ENCODE results near the gene ACTRT2. TPM values are rescaled to one million over a fixed set of nuclear protein-coding genes. Genes with fewer than 3 reads are reported as not detected.
A peak's percentile ranks its signal among the peaks of the same experiment; 100 is the strongest.

The ACTRT2 gene
- total and polyA plus RNA-seq, 2 experiments from 2014 or later, result not detected

DNA sequence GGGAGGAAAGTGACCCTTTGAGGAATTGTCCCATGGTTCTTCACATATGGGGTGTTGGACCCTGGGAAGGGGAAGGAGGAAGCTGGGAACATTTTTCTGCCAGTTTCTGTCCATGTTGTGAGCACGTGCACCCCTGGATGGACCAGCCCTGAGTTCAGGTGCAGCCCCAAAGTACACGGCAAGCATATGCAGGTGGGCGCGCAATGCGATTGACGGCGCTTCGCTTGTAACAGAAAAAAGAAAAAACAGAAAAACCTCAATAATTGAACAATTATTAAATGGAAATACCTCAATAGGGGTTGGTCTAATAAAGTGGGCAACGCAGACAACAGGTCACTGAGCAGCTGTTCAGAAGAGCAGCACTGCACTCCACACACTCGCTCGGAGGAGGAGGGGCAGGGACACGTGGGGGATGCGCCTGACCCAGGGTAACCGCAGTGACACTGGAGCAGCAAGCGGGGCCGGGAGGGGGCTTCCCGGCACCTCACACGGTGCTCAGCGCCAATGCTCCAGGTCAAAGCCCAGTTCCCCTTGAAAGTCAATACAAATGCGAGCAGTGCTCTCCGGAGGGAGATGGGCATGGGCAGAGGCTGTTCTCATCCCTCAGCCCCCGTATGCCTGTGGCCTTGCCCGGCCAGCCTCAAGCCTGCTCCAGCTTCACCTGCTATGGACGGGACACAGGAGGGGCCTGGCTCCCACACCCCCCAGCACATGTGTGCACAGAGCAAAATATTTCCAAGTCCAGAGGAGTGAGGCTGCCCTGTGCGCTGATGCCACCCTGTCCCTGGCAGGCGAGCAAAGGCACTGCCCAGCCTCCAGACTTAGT lies 6.6 kb upstream of the ACTRT2 start:
- Histone ChIP-seq H3F3A (replicated peaks; ENCODE audit: low read depth) (no peaks in the 10 kb centered on the region), H3K4me3 (no peak overlapping the region), H3K4me1 (ENCODE audit: insufficient read depth) (peaks cover 4% of the 10 kb centered on the region; the same call in 1 of the 2 replicates), H4K20me1 (replicated peaks; ENCODE audit: insufficient read depth) (no peaks in the 10 kb centered on the region), H3K27ac (ENCODE audit: low read depth) (no peak overlapping the region), H3K9me2 (ENCODE audit: insufficient read depth) (no peaks in the 10 kb centered on the region), H3K27me3 (ENCODE audit: insufficient read depth) (no peaks in the 10 kb centered on the region), H3K4me2 (no peak overlapping the region), H3K79me2 (replicated peaks; ENCODE audit: insufficient read depth) (no peaks in the 10 kb centered on the region), H2AFZ (no peak overlapping the region), H3K36me3 (ENCODE audit: insufficient read depth) (no peaks in the 10 kb centered on the region)
- ATAC-seq (peak; percentile 20), DNase-seq (ENCODE audit: low spot score) (no peak)
- Mint-ChIP-seq H3K9me3 (peaks cover 22% of the 10 kb centered on the region), H3K27me3 (ENCODE audit: insufficient read depth, low read depth, poor library complexity) (peaks cover 12% of the 10 kb centered on the region), H3K36me3 (ENCODE audit: low read depth) (no peaks in the 10 kb centered on the region; the same call in 2 of the 3 replicates), H3K4me3 (no peak overlapping the region; the same call in 2 of the 3 replicates), H3K4me1 (peaks cover 17% of the 10 kb centered on the region; the same call in 2 of the 3 replicates), H3K27ac (no peak overlapping the region)
- no peak for TF ChIP-seq JUNB (IDR thresholded peaks at IDR 0.05; ENCODE audit: unreplicated experiment)
- no peak for TF ChIP-seq POLR2AphosphoS5 (IDR thresholded peaks at IDR 0.05; ENCODE audit: low read depth)
- no peak for TF ChIP-seq ZNF331 (CRISPR knock-in tag; IDR thresholded peaks at IDR 0.05; ENCODE audit: low read depth)
- TF ChIP-seq, protein P1, sequence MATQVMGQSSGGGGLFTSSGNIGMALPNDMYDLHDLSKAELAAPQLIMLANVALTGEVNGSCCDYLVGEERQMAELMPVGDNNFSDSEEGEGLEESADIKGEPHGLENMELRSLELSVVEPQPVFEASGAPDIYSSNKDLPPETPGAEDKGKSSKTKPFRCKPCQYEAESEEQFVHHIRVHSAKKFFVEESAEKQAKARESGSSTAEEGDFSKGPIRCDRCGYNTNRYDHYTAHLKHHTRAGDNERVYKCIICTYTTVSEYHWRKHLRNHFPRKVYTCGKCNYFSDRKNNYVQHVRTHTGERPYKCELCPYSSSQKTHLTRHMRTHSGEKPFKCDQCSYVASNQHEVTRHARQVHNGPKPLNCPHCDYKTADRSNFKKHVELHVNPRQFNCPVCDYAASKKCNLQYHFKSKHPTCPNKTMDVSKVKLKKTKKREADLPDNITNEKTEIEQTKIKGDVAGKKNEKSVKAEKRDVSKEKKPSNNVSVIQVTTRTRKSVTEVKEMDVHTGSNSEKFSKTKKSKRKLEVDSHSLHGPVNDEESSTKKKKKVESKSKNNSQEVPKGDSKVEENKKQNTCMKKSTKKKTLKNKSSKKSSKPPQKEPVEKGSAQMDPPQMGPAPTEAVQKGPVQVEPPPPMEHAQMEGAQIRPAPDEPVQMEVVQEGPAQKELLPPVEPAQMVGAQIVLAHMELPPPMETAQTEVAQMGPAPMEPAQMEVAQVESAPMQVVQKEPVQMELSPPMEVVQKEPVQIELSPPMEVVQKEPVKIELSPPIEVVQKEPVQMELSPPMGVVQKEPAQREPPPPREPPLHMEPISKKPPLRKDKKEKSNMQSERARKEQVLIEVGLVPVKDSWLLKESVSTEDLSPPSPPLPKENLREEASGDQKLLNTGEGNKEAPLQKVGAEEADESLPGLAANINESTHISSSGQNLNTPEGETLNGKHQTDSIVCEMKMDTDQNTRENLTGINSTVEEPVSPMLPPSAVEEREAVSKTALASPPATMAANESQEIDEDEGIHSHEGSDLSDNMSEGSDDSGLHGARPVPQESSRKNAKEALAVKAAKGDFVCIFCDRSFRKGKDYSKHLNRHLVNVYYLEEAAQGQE (IDR thresholded peaks at IDR 0.05; ENCODE audit: unreplicated experiment), result no peak
- no peak for TF ChIP-seq EZH2 (IDR thresholded peaks at IDR 0.05; ENCODE audit: low read depth, unreplicated experiment)
- TF ChIP-seq NANOG (IDR thresholded peaks at IDR 0.05; ENCODE audit: borderline replicate concordance), result no peak
- TF ChIP-seq, protein P2, sequence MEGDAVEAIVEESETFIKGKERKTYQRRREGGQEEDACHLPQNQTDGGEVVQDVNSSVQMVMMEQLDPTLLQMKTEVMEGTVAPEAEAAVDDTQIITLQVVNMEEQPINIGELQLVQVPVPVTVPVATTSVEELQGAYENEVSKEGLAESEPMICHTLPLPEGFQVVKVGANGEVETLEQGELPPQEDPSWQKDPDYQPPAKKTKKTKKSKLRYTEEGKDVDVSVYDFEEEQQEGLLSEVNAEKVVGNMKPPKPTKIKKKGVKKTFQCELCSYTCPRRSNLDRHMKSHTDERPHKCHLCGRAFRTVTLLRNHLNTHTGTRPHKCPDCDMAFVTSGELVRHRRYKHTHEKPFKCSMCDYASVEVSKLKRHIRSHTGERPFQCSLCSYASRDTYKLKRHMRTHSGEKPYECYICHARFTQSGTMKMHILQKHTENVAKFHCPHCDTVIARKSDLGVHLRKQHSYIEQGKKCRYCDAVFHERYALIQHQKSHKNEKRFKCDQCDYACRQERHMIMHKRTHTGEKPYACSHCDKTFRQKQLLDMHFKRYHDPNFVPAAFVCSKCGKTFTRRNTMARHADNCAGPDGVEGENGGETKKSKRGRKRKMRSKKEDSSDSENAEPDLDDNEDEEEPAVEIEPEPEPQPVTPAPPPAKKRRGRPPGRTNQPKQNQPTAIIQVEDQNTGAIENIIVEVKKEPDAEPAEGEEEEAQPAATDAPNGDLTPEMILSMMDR (conservative IDR thresholded peaks at IDR 0.05; ENCODE audit: low read depth in 2 of 2), result no peak
- no peak for TF ChIP-seq ZNF114 (CRISPR knock-in tag; IDR thresholded peaks at IDR 0.05)
- TF ChIP-seq EZH2phosphoT487 (IDR thresholded peaks at IDR 0.05; ENCODE audit: unreplicated experiment), result no peak
- TF ChIP-seq, protein P3, sequence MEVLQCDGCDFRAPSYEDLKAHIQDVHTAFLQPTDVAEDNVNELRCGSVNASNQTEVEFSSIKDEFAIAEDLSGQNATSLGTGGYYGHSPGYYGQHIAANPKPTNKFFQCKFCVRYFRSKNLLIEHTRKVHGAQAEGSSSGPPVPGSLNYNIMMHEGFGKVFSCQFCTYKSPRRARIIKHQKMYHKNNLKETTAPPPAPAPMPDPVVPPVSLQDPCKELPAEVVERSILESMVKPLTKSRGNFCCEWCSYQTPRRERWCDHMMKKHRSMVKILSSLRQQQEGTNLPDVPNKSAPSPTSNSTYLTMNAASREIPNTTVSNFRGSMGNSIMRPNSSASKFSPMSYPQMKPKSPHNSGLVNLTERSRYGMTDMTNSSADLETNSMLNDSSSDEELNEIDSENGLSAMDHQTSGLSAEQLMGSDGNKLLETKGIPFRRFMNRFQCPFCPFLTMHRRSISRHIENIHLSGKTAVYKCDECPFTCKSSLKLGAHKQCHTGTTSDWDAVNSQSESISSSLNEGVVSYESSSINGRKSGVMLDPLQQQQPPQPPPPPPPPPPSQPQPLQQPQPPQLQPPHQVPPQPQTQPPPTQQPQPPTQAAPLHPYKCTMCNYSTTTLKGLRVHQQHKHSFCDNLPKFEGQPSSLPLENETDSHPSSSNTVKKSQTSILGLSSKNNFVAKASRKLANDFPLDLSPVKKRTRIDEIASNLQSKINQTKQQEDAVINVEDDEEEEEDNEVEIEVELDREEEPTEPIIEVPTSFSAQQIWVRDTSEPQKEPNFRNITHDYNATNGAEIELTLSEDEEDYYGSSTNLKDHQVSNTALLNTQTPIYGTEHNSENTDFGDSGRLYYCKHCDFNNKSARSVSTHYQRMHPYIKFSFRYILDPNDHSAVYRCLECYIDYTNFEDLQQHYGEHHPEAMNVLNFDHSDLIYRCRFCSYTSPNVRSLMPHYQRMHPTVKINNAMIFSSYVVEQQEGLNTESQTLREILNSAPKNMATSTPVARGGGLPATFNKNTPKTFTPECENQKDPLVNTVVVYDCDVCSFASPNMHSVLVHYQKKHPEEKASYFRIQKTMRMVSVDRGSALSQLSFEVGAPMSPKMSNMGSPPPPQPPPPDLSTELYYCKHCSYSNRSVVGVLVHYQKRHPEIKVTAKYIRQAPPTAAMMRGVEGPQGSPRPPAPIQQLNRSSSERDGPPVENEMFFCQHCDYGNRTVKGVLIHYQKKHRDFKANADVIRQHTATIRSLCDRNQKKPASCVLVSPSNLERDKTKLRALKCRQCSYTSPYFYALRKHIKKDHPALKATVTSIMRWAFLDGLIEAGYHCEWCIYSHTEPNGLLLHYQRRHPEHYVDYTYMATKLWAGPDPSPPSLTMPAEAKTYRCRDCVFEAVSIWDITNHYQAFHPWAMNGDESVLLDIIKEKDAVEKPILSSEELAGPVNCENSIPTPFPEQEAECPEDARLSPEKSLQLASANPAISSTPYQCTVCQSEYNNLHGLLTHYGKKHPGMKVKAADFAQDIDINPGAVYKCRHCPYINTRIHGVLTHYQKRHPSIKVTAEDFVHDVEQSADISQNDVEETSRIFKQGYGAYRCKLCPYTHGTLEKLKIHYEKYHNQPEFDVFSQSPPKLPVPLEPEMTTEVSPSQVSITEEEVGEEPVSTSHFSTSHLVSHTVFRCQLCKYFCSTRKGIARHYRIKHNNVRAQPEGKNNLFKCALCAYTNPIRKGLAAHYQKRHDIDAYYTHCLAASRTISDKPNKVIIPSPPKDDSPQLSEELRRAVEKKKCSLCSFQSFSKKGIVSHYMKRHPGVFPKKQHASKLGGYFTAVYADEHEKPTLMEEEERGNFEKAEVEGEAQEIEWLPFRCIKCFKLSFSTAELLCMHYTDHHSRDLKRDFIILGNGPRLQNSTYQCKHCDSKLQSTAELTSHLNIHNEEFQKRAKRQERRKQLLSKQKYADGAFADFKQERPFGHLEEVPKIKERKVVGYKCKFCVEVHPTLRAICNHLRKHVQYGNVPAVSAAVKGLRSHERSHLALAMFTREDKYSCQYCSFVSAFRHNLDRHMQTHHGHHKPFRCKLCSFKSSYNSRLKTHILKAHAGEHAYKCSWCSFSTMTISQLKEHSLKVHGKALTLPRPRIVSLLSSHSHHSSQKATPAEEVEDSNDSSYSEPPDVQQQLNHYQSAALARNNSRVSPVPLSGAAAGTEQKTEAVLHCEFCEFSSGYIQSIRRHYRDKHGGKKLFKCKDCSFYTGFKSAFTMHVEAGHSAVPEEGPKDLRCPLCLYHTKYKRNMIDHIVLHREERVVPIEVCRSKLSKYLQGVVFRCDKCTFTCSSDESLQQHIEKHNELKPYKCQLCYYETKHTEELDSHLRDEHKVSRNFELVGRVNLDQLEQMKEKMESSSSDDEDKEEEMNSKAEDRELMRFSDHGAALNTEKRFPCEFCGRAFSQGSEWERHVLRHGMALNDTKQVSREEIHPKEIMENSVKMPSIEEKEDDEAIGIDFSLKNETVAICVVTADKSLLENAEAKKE (CRISPR knock-in tag; IDR thresholded peaks at IDR 0.05), result no peak
- TF ChIP-seq CREB1 (CRISPR knock-in tag; IDR thresholded peaks at IDR 0.05; ENCODE audit: low read depth), result no peak
- TF ChIP-seq STAT1 (IDR thresholded peaks at IDR 0.05; ENCODE audit: unreplicated experiment), result no peak

All from GM23338 (cell line).